ENCODE data around the gene NLRP6.

NLRP6 gene

GRCh38 chr11:253886-254270 lies 24.3 kb upstream of the NLRP6 start:
- TF ChIP-seq PATZ1 (CRISPR knock-in tag; IDR thresholded peaks at IDR 0.05; ENCODE audit: borderline replicate concordance): no peak
- no peak for TF ChIP-seq ARNTL (CRISPR knock-in tag; IDR thresholded peaks at IDR 0.05; ENCODE audit: borderline replicate concordance, low read depth)
- TF ChIP-seq TSHZ2 (CRISPR knock-in tag; IDR thresholded peaks at IDR 0.05): no peak
- no peak for TF ChIP-seq TOX (CRISPR knock-in tag; IDR thresholded peaks at IDR 0.05; ENCODE audit: borderline replicate concordance)
- no peak for TF ChIP-seq TCF4 (CRISPR knock-in tag; IDR thresholded peaks at IDR 0.05; ENCODE audit: borderline replicate concordance)
- TF ChIP-seq BACH2 (CRISPR knock-in tag; IDR thresholded peaks at IDR 0.05; ENCODE audit: borderline replicate concordance): no peak
- no peak for TF ChIP-seq ZNF8 (CRISPR knock-in tag; IDR thresholded peaks at IDR 0.05)
- TF ChIP-seq OSR1 (CRISPR knock-in tag; IDR thresholded peaks at IDR 0.05): no peak
- no peak for TF ChIP-seq ISL1 (CRISPR knock-in tag; IDR thresholded peaks at IDR 0.05)
- TF ChIP-seq POU6F1 (CRISPR knock-in tag; IDR thresholded peaks at IDR 0.05; ENCODE audit: borderline replicate concordance, low read depth): no peak
- TF ChIP-seq ESRRG (CRISPR knock-in tag; IDR thresholded peaks at IDR 0.05): no peak
- no peak for TF ChIP-seq CSRNP3 (CRISPR knock-in tag; IDR thresholded peaks at IDR 0.05)
- no peak for TF ChIP-seq RARB (CRISPR knock-in tag; IDR thresholded peaks at IDR 0.05)
- TF ChIP-seq CREB5 (CRISPR knock-in tag; IDR thresholded peaks at IDR 0.05; ENCODE audit: low read depth): no peak
- TF ChIP-seq GLIS3 (CRISPR knock-in tag; IDR thresholded peaks at IDR 0.05): no peak
- no peak for TF ChIP-seq ZFP3 (CRISPR knock-in tag; IDR thresholded peaks at IDR 0.05)
- TF ChIP-seq ZC3H10 (CRISPR knock-in tag; IDR thresholded peaks at IDR 0.05): no peak
- ATAC-seq: no peak; the same call in 2 of the 3 replicates

GRCh38 chr11:255176-255575 lies 23.0 kb upstream of the NLRP6 start:
- TF ChIP-seq SNAI2 (CRISPR knock-in tag; IDR thresholded peaks at IDR 0.05) (no peak), OSR1 (CRISPR knock-in tag; IDR thresholded peaks at IDR 0.05) (no peak), ZNF8 (CRISPR knock-in tag; IDR thresholded peaks at IDR 0.05) (no peak), ZNF565 (CRISPR knock-in tag; conservative IDR thresholded peaks at IDR 0.05; ENCODE audit: low read depth) (no peak), BACH2 (CRISPR knock-in tag; IDR thresholded peaks at IDR 0.05; ENCODE audit: borderline replicate concordance) (no peak), ISL1 (CRISPR knock-in tag; IDR thresholded peaks at IDR 0.05) (no peak), CSDC2 (CRISPR knock-in tag; IDR thresholded peaks at IDR 0.05) (no peak), RARB (CRISPR knock-in tag; IDR thresholded peaks at IDR 0.05) (no peak), ARNTL (CRISPR knock-in tag; IDR thresholded peaks at IDR 0.05; ENCODE audit: borderline replicate concordance, low read depth) (no peak), TSHZ2 (CRISPR knock-in tag; IDR thresholded peaks at IDR 0.05) (no peak)
- ATAC-seq: no peak

Data from SK-N-SH treated with all-trans-retinoic acid at 6 μM for 48 hours (cell line).